ENCODE data around the gene MTX3.

DNA sequence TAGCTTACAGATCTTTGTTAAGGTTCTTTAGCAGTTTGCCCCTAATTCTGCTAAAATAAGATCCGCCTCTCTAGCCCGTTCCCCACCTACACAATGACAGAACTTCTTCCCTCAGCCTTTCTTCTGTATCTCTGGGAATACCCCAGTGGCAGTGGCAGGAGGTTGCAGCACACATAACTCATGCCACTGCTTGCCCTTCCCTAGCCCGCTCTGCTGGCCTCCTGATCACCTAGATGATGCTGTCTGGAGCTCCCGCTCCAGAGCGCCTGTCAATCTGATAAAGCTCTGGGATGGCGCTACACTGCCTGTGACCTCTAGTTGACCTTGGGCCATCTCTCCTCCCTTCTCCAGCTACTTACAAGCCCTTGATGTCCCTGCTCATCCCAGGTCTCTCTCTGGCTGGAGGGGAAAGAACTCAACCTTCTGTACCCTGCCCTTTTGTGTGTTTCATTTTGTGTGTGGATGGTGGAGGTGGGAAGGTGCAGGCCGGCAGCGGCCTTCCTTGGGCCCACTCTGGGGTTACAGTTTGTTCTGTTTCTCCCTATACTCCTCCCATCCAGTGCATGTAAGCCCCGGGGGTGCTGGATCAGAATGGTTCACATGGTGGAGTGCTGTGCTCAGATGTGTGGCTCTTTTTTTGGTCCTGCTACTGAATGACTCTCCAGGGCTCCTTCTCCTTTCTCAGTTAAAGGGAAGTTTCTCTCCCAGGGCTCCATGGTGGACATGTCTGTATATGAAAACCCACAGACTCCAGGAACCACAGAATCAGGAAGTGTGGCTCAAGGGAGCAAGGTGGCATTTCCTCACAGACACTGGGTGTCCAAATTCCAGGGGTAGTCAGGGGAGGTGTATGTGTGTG is 29.1 kb downstream of the MTX3 start:
- TF ChIP-seq, protein P1, sequence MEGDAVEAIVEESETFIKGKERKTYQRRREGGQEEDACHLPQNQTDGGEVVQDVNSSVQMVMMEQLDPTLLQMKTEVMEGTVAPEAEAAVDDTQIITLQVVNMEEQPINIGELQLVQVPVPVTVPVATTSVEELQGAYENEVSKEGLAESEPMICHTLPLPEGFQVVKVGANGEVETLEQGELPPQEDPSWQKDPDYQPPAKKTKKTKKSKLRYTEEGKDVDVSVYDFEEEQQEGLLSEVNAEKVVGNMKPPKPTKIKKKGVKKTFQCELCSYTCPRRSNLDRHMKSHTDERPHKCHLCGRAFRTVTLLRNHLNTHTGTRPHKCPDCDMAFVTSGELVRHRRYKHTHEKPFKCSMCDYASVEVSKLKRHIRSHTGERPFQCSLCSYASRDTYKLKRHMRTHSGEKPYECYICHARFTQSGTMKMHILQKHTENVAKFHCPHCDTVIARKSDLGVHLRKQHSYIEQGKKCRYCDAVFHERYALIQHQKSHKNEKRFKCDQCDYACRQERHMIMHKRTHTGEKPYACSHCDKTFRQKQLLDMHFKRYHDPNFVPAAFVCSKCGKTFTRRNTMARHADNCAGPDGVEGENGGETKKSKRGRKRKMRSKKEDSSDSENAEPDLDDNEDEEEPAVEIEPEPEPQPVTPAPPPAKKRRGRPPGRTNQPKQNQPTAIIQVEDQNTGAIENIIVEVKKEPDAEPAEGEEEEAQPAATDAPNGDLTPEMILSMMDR (IDR thresholded peaks at IDR 0.05; ENCODE audit: low read depth, low read length, poor library complexity, severe bottlenecking) = no peak
- TF ChIP-seq EZH2phosphoT487 (IDR thresholded peaks at IDR 0.05; ENCODE audit: borderline replicate concordance, low read length) = no peak

Data from DOHH2 (cell line).